SW 1271 (cell line): ENCODE data around the gene FASTKD3.

Source experiments
- DNase-seq, 2 experiments: peaks; one replicate each; lab custom pipeline; 2025; lab: John Stamatoyannopoulos, UW

FASTKD3 gene

GRCh38 chr5:7881091-7881490, 12.3 kb upstream of the FASTKD3 start:
- DNase-seq = no peak

- no peak for DNase-seq
Observed at GRCh38 chr5:7878381-7878873, 9.6 kb upstream of the FASTKD3 start.

GRCh38 chr5:7877851-7878250, 9.0 kb upstream of the FASTKD3 start:
- no peak for DNase-seq

GRCh38 chr5:7876867-7877266, 8.0 kb upstream of the FASTKD3 start:
- no peak for DNase-seq

GRCh38 chr5:7875151-7875550, 6.3 kb upstream of the FASTKD3 start:
- no peak for DNase-seq

GRCh38 chr5:7874639-7875038, 5.8 kb upstream of the FASTKD3 start:
- DNase-seq = no peak

- no peak for DNase-seq
Observed at GRCh38 chr5:7873216-7873615, 4.4 kb upstream of the FASTKD3 start.

GRCh38 chr5:7872517-7873130, 3.8 kb upstream of the FASTKD3 start:
- DNase-seq = no peak

GRCh38 chr5:7871653-7872052, 2.8 kb upstream of the FASTKD3 start:
- DNase-seq = no peak

GRCh38 chr5:7869474-7870136, 774 bp upstream of the FASTKD3 start:
- DNase-seq = no peak

GRCh38 chr5:7868427-7868772, 431 bp downstream of the FASTKD3 start:
- DNase-seq = peak in 1 of 2 experiments; percentile 27

- DNase-seq = no peak
Observed at GRCh38 chr5:7867260-7867659, 1.6 kb downstream of the FASTKD3 start.

GRCh38 chr5:7866196-7866595, 2.6 kb downstream of the FASTKD3 start:
- no peak for DNase-seq

- no peak for DNase-seq
Observed at GRCh38 chr5:7857926-7858632, 10.8 kb downstream of the FASTKD3 start.

- DNase-seq = no peak
Observed at GRCh38 chr5:7857361-7857760, 11.5 kb downstream of the FASTKD3 start.

- peak in 1 of 2 experiments; percentile 41 for DNase-seq
Observed at GRCh38 chr5:7856855-7857254, 12.0 kb downstream of the FASTKD3 start.

- no peak for DNase-seq
Observed at GRCh38 chr5:7855611-7856010, 13.2 kb downstream of the FASTKD3 start.

GRCh38 chr5:7852988-7853387, 15.8 kb downstream of the FASTKD3 start:
- DNase-seq = no peak

- no peak for DNase-seq
Observed at GRCh38 chr5:7852542-7852941, 16.3 kb downstream of the FASTKD3 start.

GRCh38 chr5:7851617-7852289, 17.1 kb downstream of the FASTKD3 start:
- no peak for DNase-seq

GRCh38 chr5:7851240-7851592, 17.6 kb downstream of the FASTKD3 start:
- DNase-seq = no peak

GRCh38 chr5:7850395-7851239, 18.2 kb downstream of the FASTKD3 start, which contains the start of gene CFAP90:
TSS of gene CFAP90 (minus strand) at chr5:7851133. CDS start at chr5:7851021, 112 bp downstream.
- DNase-seq = no peak
